A549 (cell line): Measurements from ENCODE around the gene OSBPL9. TPM values are rescaled to one million over a fixed set of nuclear protein-coding genes. Genes with fewer than 3 reads are reported as not detected.
"Not testable (repeated sequence)": the region's sequence is repeated elsewhere in the genome, so short reads cannot be mapped to it uniquely, and the experiment has no call there.

Experiments
- ATAC-seq, 2 experiments: fragments of 200-7000 bp in 1 of 2; fragments of >200 bp in 1 of 2; cut with Nextera tagmentation in 1 of 2; cut with Tn5 transposase in 1 of 2; 3 replicates each; pipeline versions ENCODE4 v1.8.0 to v1.9.1; 2018 to 2020; ENCODE audit warnings: mild to moderate bottlenecking in 1 of 2, moderate library complexity in 1 of 2
- CTCF ChIA-PET: fragments of 300-600 bp; sonication (Branson Sonifier 250); formaldehyde crosslinking; extraction: SDS; loops from one replicate; lab custom pipeline; 2021; ENCODE audit warnings: antibody characterized with exemption, inconsistent platforms; lab: Yijun Ruan, JAX
- POLR2A ChIA-PET: fragments of 350-600 bp; formaldehyde crosslinking; extraction: SDS; loops from one replicate; lab custom pipeline; 2021; ENCODE audit warnings: antibody characterized with exemption, inconsistent platforms; lab: Yijun Ruan, JAX
- DNase-seq, 2 experiments: peaks; one replicate each; pipeline versions ENCODE4 v3.0.0 to v3.0.0-alpha.2; 2011 to 2016; ENCODE audit warnings: low read depth in 1 of 2, low spot score in 1 of 2
- FAIRE-seq: peaks from 2 replicates; lab custom pipeline; 2011; peaks lifted over from hg19 to GRCh38; lab: Jason Lieb, UNC
- H3K27ac ChIP-seq, 2 experiments: fragments of >200 bp; sonication (Bioruptor Twin); formaldehyde crosslinking; 3 replicates each; pipeline ENCODE4 v1.5.1; 2016 to 2017
- H3K4me1 ChIP-seq: fragments of >200 bp; sonication (Bioruptor Twin); formaldehyde crosslinking; 3 replicates; pipeline ENCODE4 v1.6.1; 2016
- H3K4me2 ChIP-seq: fragments of >200 bp; sonication (Bioruptor Twin); formaldehyde crosslinking; 3 replicates; pipeline ENCODE4 v1.6.1; 2016
- H3K4me3 ChIP-seq: fragments of >200 bp; sonication (Bioruptor Twin); formaldehyde crosslinking; 3 replicates; pipeline ENCODE4 v1.5.1; 2016
- H3K9me3 ChIP-seq: fragments of >200 bp; sonication (Bioruptor Twin); formaldehyde crosslinking; 3 replicates; pipeline ENCODE4 v1.6.1; 2016
- BHLHE40 ChIP-seq: IDR thresholded peaks from 2 replicates; pipeline ENCODE4 v1.6.1; 2012; ENCODE audit warnings: low read depth, low read length, inconsistent platforms
- CEBPB ChIP-seq, 2 experiments: fragments of >200 bp in 1 of 2; sonication (Bioruptor Twin) in 1 of 2; formaldehyde crosslinking in 1 of 2; IDR thresholded peaks; 2 replicates each; pipeline ENCODE4 v1.6.1; 2012 to 2016
- EHF ChIP-seq: fragments of 250-450 bp; sonication (Bioruptor Pico); IDR thresholded peaks from 2 replicates; pipeline ENCODE4 v1.5.0; 2020; ENCODE audit warnings: mild to moderate bottlenecking
- ELK1 ChIP-seq: fragments of 150-350 bp; IDR thresholded peaks from 2 replicates; pipeline ENCODE4 v1.6.1; 2014; ENCODE audit warnings: low read depth, mild to moderate bottlenecking, low read length
- FOSL2 ChIP-seq, 2 experiments: fragments of 450-650 bp in 1 of 2; fragments of >200 bp in 1 of 2; sonication (Bioruptor Twin) in 1 of 2; formaldehyde crosslinking; IDR thresholded peaks; 2 replicates each; pipeline versions ENCODE4 v1.5.0 to v1.6.1; 2016 to 2020; ENCODE audit warnings: mild to moderate bottlenecking in 1 of 2, moderate library complexity in 1 of 2
- HEYL ChIP-seq: fragments of 250-450 bp; sonication (Bioruptor Pico); IDR thresholded peaks from 2 replicates; pipeline ENCODE4 v1.8.0; 2021; ENCODE audit warnings: mild to moderate bottlenecking, moderate library complexity
- HOXA7 ChIP-seq: fragments of 250-450 bp; sonication (Bioruptor Pico); IDR thresholded peaks from 2 replicates; pipeline ENCODE4 v1.5.0; 2020; ENCODE audit warnings: mild to moderate bottlenecking, moderate library complexity
- JUN ChIP-seq, 2 experiments: fragments of >200 bp; sonication (Bioruptor Twin); formaldehyde crosslinking; IDR thresholded peaks; 2 replicates in 1 of 2; 3 replicates in 1 of 2; pipeline ENCODE4 v1.6.1; 2016 to 2017
- KDM5A ChIP-seq: fragments of 200-600 bp; sonication (generic); IDR thresholded peaks from 2 replicates; pipeline ENCODE4 v1.6.1; 2016; ENCODE audit warnings: antibody characterized with exemption, mild to moderate bottlenecking
- MAFK ChIP-seq: fragments of 450-650 bp; IDR thresholded peaks from 2 replicates; pipeline ENCODE4 v1.6.1; 2014; ENCODE audit not compliant: partially characterized antibody
- MYC ChIP-seq: IDR thresholded peaks from 2 replicates; pipeline ENCODE4 v1.6.1; 2012; ENCODE audit warnings: mild to moderate bottlenecking, inconsistent platforms, low read length, improper control_type of control experiment, borderline replicate concordance
- PHF8 ChIP-seq: fragments of 200-600 bp; sonication (generic); IDR thresholded peaks from 2 replicates; pipeline ENCODE4 v1.6.1; 2016; ENCODE audit warnings: low read depth, mild to moderate bottlenecking, antibody characterized with exemption, moderate library complexity, borderline replicate concordance
- RARB ChIP-seq: fragments of 250-450 bp; sonication (Bioruptor Pico); IDR thresholded peaks from 2 replicates; pipeline ENCODE4 v1.8.0; 2021; ENCODE audit warnings: mild to moderate bottlenecking, moderate library complexity
- RCOR1 ChIP-seq: fragments of 150-350 bp; IDR thresholded peaks from 2 replicates; pipeline ENCODE4 v1.6.1; 2014; ENCODE audit warnings: antibody characterized with exemption, low read length, low read depth
- SMC3 ChIP-seq: fragments of >200 bp; sonication (Bioruptor Twin); formaldehyde crosslinking; IDR thresholded peaks from 3 replicates; pipeline ENCODE4 v1.6.1; 2018; ENCODE audit warnings: inconsistent platforms
- SREBF2 ChIP-seq: fragments of 450-650 bp; IDR thresholded peaks from 2 replicates; pipeline ENCODE4 v1.6.1; 2014; ENCODE audit warnings: mild to moderate bottlenecking, moderate library complexity
- TP53 ChIP-seq: fragments of 250-450 bp; sonication (Bioruptor Pico); IDR thresholded peaks from 2 replicates; pipeline ENCODE4 v1.5.0; 2021; ENCODE audit warnings: mild to moderate bottlenecking, moderate library complexity
- ZNF302 ChIP-seq: fragments of 250-450 bp; sonication (Bioruptor Pico); IDR thresholded peaks from 2 replicates; pipeline ENCODE4 v1.9.0; 2021; ENCODE audit warnings: inconsistent platforms, mild to moderate bottlenecking, moderate library complexity
- ZSCAN20 ChIP-seq: fragments of 250-450 bp; sonication (Bioruptor Pico); IDR thresholded peaks from 2 replicates; pipeline ENCODE4 v1.8.0; 2022; ENCODE audit warnings: mild to moderate bottlenecking, moderate library complexity
- WGBS: methylation state at CpG from one replicate; pipeline ENCODE4 v1.1.6; 2017; ENCODE audit errors: missing lambda C conversion rate; 5-methylcytosine and 5-hydroxymethylcytosine counted together
- polyA plus RNA-seq, 4 experiments: library from polyadenylated mRNA; depleted of rRNA in 3 of 4; stranded (reverse); fragments of >200 nt; fragmentation: RNase III in 1 of 4; extraction: RNeasy Plus Mini Kit Qiagen cat#74134 plus additional on column Dnase treatment in 1 of 4; gene quantifications; 2 replicates in 3 of 4; 3 replicates in 1 of 4; pipeline ENCODE4 v1.2.3, GENCODE V29; 2011 to 2017

OSBPL9 gene
- polyA plus RNA-seq, 2 of the 4 experiments (the other 2 are of a cell fraction): 52.6 to 93.7 TPM

- DNase-seq (no peak), FAIRE-seq (no peak), ATAC-seq (no peak)
- no peaks in the 10 kb centered on the region for H3K9me3 ChIP-seq
- peak overlapping the region; percentile 82 for H3K4me2 ChIP-seq
- 83% methylated on average over 5 of the region's 5 CpGs for WGBS
- H3K4me1 ChIP-seq: peaks cover 62% of the 10 kb centered on the region
- CTCF ChIA-PET: interaction anchor here (0.9 to 1.2 kb wide), 2 partner anchors 12 to 22 kb away, joined by 3 read pairs; no protein-coding TSS in a partner anchor
- no peak for TF ChIP-seq KDM5A
- TF ChIP-seq EHF (CRISPR knock-in tag): no peak
- TF ChIP-seq ZSCAN20 (CRISPR knock-in tag): no peak
- no peak for TF ChIP-seq TP53 (CRISPR knock-in tag)
- no peak for TF ChIP-seq RARB (CRISPR knock-in tag)
- no peak for TF ChIP-seq MYC
- no peak for TF ChIP-seq SREBF2
- no peak for TF ChIP-seq PHF8
- TF ChIP-seq HEYL (CRISPR knock-in tag): no peak
- no peak for TF ChIP-seq RCOR1
- peak overlapping the region; percentile 83 to 90 for H3K27ac ChIP-seq
- POLR2A ChIA-PET: interaction anchor here (1.6 kb wide), 1 partner anchor 85 kb away, joined by 3 read pairs; no protein-coding TSS in a partner anchor
- H3K4me3 ChIP-seq: 0 out of 3 replicates have a peak overlapping the region, but pooled peaks have one; percentile 21
These were observed 27.1 kb downstream of the OSBPL9 start for GRCh38 chr1:51644020-51644419.

DNA sequence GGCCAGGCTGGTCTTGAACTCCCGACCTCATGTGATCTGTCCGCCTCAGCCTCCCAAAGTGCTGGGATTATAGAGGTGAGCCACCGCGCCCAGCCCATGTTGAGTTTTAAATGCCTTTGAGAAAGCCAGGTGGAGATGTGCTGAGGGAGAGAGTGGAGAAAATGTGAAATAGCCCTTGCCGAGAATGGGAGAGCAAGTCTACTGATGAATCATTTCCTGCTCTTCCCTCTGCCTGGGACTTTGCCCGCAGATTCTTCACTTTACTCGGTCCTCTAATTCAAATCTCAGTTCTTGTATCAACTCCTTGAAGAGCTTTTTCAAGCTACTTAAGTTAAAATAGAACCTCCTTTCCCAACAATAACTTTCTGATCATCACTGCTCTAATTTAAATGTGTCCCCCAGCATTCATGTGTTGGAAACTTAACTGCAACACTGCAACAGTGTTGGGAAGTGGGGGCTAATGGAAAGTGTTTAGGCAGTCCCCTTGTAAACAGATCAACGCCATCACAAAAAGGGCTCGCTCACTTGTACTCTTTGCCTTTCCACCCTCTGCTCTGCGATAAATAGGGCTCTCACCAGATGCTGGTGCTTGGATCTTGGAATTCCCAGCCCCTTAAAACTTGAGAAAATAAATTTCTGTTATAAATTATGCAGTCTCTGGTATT, 27.8 kb downstream of the OSBPL9 start:
- 0% methylated on average over 10 of the region's 10 CpGs for WGBS
- Histone ChIP-seq H3K27ac (peak overlapping the region; percentile 83 to 90), H3K4me2 (peak overlapping the region; percentile 82), H3K9me3 (no peaks in the 10 kb centered on the region), H3K4me3 (0 out of 3 replicates have a peak overlapping the region, but pooled peaks have one; percentile 21), H3K4me1 (peaks cover 62% of the 10 kb centered on the region)
- ATAC-seq (peak; percentile 63 to 78; a peak in 4 of 6 replicates), FAIRE-seq (no peak), DNase-seq (peak; percentile 25 to 63)
- TF ChIP-seq SREBF2 (no peak), JUN (IDR thresholded peaks at IDR 0.05) (peak in 1 of 2 experiments; percentile 31; a peak in 1 of 5 replicates), HOXA7 (no peak), FOSL2 (IDR thresholded peaks at IDR 0.05) (0 out of 2 replicates have a peak, but pooled peaks have one; percentile 42), FOSL2 (CRISPR knock-in tag; IDR thresholded peaks at IDR 0.05) (peak; percentile 68), ELK1 (no peak)
- ChIA-PET CTCF (interaction anchor here (0.9 to 1.2 kb wide), 2 partner anchors 13 to 21 kb away, joined by 3 read pairs; no protein-coding TSS in a partner anchor), POLR2A (interaction anchor here (1.6 kb wide), 1 partner anchor 84 kb away, joined by 3 read pairs; no protein-coding TSS in a partner anchor)

DNA sequence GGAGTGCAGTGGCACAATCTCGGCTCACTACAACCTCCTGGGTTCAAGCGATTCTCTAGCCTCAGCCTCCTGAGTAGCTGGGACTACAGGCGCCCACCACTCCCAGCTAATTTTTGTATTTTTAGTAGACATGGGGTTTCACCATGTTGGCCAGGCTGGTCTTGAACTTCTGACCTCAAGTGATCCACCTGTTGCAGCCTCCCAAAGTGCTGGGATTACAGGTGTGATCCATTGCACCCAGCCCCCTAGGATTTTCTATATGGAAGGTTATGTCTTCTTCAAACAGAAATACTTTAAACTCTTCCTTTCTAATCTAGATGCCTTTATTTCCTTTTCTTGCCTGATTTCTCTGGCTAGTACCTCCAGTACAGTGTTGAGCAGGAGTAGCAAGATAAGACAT, 29.7 kb downstream of the OSBPL9 start:
- CTCF ChIA-PET, POLR2A ChIA-PET, H3K4me3 ChIP-seq, DNase-seq, FAIRE-seq, H3K4me2 ChIP-seq, H3K9me3 ChIP-seq, ATAC-seq: not testable (repeated sequence)
- WGBS: 93% methylated on average over 3 of the region's 3 CpGs
- H3K27ac ChIP-seq: peak overlapping the region in 1 of 2 experiments; percentile 6; a peak in 1 of 6 replicates
- H3K4me1 ChIP-seq: peaks cover 70% of the 10 kb centered on the region

GRCh38 chr1:51648180-51649109, 31.6 kb downstream of the OSBPL9 start:
- peak; percentile 29 to 55; a peak in 2 of 4 replicates for TF ChIP-seq CEBPB (IDR thresholded peaks at IDR 0.05)
- TF ChIP-seq BHLHE40: no peak
- TF ChIP-seq MAFK: no peak
- no peak for TF ChIP-seq ZNF302 (CRISPR knock-in tag)
- TF ChIP-seq KDM5A: no peak
- no peak for TF ChIP-seq SMC3
- ChIA-PET CTCF (interaction anchor here (0.6 kb wide), 1 partner anchor 26 kb away, joined by 3 read pairs; no protein-coding TSS in a partner anchor), POLR2A (interaction anchor here (1.5 kb wide), 1 partner anchor 82 kb away, joined by 6 read pairs; no protein-coding TSS in a partner anchor)
- FAIRE-seq: no peak
- WGBS: 36% methylated on average over 6 of the region's 6 CpGs
- peak in 1 of 2 experiments; percentile 56 for DNase-seq
- peak overlapping the region; percentile 70 for H3K4me2 ChIP-seq
- H3K27ac ChIP-seq: peak overlapping the region; percentile 57 to 82
- H3K9me3 ChIP-seq: no peaks in the 10 kb centered on the region
- no peak overlapping the region for H3K4me3 ChIP-seq
- H3K4me1 ChIP-seq: peaks cover 76% of the 10 kb centered on the region
- ATAC-seq: peak; percentile 85 to 90
